GM12878 (cell line): ENCODE measurements around the gene ZMYND11. TPM values are rescaled to one million over a fixed set of nuclear protein-coding genes. Genes with fewer than 3 reads are reported as not detected.
A peak's percentile ranks its signal among the peaks of the same experiment; 100 is the strongest.
"Not testable (repeated sequence)": the region's sequence is repeated elsewhere in the genome, so short reads cannot be mapped to it uniquely, and the experiment has no call there.

Source experiments
- ATAC-seq: fragments of 200-7000 bp; cut with Tn5 transposase; 3 replicates; pipeline ENCODE4 v1.9.1; 2020; ENCODE audit warnings: mild to moderate bottlenecking, moderate library complexity
- BruUV-seq: library from RNA; stranded (reverse); fragments of 400-500 nt; replicated peaks from 2 replicates; lab custom pipeline; 2021; lab: Mats Ljungman, UMichigan
- CTCF ChIA-PET: fragments of 300-600 bp; sonication (Branson Sonifier 250); formaldehyde crosslinking; extraction: SDS; loops from one replicate; lab custom pipeline; 2021; ENCODE audit warnings: inconsistent platforms; lab: Yijun Ruan, JAX
- POLR2A ChIA-PET: fragments of 350-600 bp; formaldehyde crosslinking; extraction: SDS; loops from one replicate; lab custom pipeline; 2021; ENCODE audit warnings: inconsistent platforms; lab: Charles Lee
- RAD21 ChIA-PET: fragments of 300-600 bp; sonication (Branson Sonifier 250); formaldehyde crosslinking; loops from one replicate; lab custom pipeline; 2023; ENCODE audit warnings: antibody characterized with exemption; ENCODE audit not compliant: unreplicated experiment; lab: Charles Lee
- SMC1A ChIA-PET: fragments of 300-600 bp; sonication (Branson Sonifier 250); formaldehyde crosslinking; loops from one replicate; lab custom pipeline; 2023; ENCODE audit not compliant: unreplicated experiment, uncharacterized antibody; lab: Charles Lee
- DNase-seq: peaks from one replicate; pipeline ENCODE4 v3.0.0-alpha.2; 2011; ENCODE audit warnings: low read depth, low spot score
- FAIRE-seq: peaks from 3 replicates; lab custom pipeline; 2011; peaks lifted over from hg19 to GRCh38; lab: Jason Lieb, UNC
- H2AFZ ChIP-seq: 2 replicates; pipeline ENCODE4 v1.6.0; 2011; ENCODE audit warnings: low read depth, low read length, control low read depth; ENCODE audit not compliant: control insufficient read depth
- H3K27ac ChIP-seq: 2 replicates; pipeline ENCODE4 v1.5.1; 2011; ENCODE audit warnings: control low read depth; ENCODE audit not compliant: control insufficient read depth, insufficient read depth
- H3K27me3 ChIP-seq, 2 experiments: replicated peaks in 1 of 2; 2 replicates each; pipeline versions ENCODE4 v1.6.0 to v1.6.1; 2011; ENCODE audit warnings: low read length in 1 of 2; ENCODE audit not compliant: control insufficient read depth in 2 of 2, insufficient read depth in 2 of 2
- H3K36me3 ChIP-seq, 2 experiments: 2 replicates each; pipeline ENCODE4 v1.5.1; 2011; ENCODE audit warnings: low read length in 1 of 2; ENCODE audit not compliant: control insufficient read depth in 2 of 2, insufficient read depth in 2 of 2
- H3K4me1 ChIP-seq: 2 replicates; pipeline ENCODE4 v1.6.1; 2011; ENCODE audit warnings: mild to moderate bottlenecking, low read length, moderate library complexity, mixed read lengths; ENCODE audit not compliant: control insufficient read depth, insufficient read depth
- H3K4me2 ChIP-seq: 2 replicates; pipeline ENCODE4 v1.6.0; 2011; ENCODE audit warnings: control low read depth; ENCODE audit not compliant: control insufficient read depth, insufficient read depth
- H3K4me3 ChIP-seq: fragments of 200-600 bp; sonication (generic); 2 replicates; pipeline ENCODE4 v1.5.1; 2016
- H3K79me2 ChIP-seq: 2 replicates; pipeline ENCODE4 v1.6.0; 2011; ENCODE audit warnings: low read length; ENCODE audit not compliant: control insufficient read depth, insufficient read depth
- H3K9ac ChIP-seq: 2 replicates; pipeline ENCODE4 v1.8.0; 2011; ENCODE audit warnings: low read length, control low read depth, mixed read lengths; ENCODE audit not compliant: control insufficient read depth, insufficient read depth
- H3K9me3 ChIP-seq: replicated peaks from 3 replicates; pipeline ENCODE4 v1.5.1; 2011; ENCODE audit warnings: mild to moderate bottlenecking, low read length; ENCODE audit not compliant: control insufficient read depth, insufficient read depth
- H4K20me1 ChIP-seq: 2 replicates; pipeline ENCODE4 v1.6.0; 2011; ENCODE audit not compliant: control insufficient read depth, insufficient read depth
- CHD1 ChIP-seq: IDR thresholded peaks from 2 replicates; pipeline ENCODE4 v1.6.1; 2012; ENCODE audit warnings: low read depth, low read length, improper control_type of control experiment
- DPF2 ChIP-seq: fragments of 450-650 bp; IDR thresholded peaks from 2 replicates; pipeline ENCODE4 v1.6.1; 2017; ENCODE audit warnings: mild to moderate bottlenecking
- ETV6 ChIP-seq, 2 experiments: fragments of 450-650 bp in 1 of 2; IDR thresholded peaks in 1 of 2; conservative IDR thresholded peaks in 1 of 2; 2 replicates each; pipeline ENCODE4 v1.6.1; 2014; ENCODE audit warnings: antibody characterized with exemption in 1 of 2, borderline replicate concordance in 1 of 2, low read depth in 1 of 2, mild to moderate bottlenecking in 1 of 2, moderate library complexity in 1 of 2
- GATAD2B ChIP-seq: fragments of 450-650 bp; conservative IDR thresholded peaks from 2 replicates; pipeline ENCODE4 v1.6.1; 2017; ENCODE audit warnings: low read depth, mild to moderate bottlenecking, moderate library complexity
- JUNB ChIP-seq: IDR thresholded peaks from 2 replicates; pipeline ENCODE4 v1.6.1; 2016; ENCODE audit warnings: antibody characterized with exemption, mild to moderate bottlenecking
- NR2C1 ChIP-seq: fragments of 450-650 bp; IDR thresholded peaks from 2 replicates; pipeline ENCODE4 v1.6.1; 2017; ENCODE audit warnings: antibody characterized with exemption, mild to moderate bottlenecking, moderate library complexity
- PAX8 ChIP-seq: fragments of 450-650 bp; IDR thresholded peaks from 2 replicates; pipeline ENCODE4 v1.6.1; 2017; ENCODE audit warnings: mild to moderate bottlenecking, moderate library complexity
- RAD51 ChIP-seq: fragments of 450-650 bp; IDR thresholded peaks from 2 replicates; pipeline ENCODE4 v1.6.1; 2016; ENCODE audit warnings: moderate library complexity, mild to moderate bottlenecking, inconsistent platforms
- RCOR1 ChIP-seq: conservative IDR thresholded peaks from 2 replicates; pipeline ENCODE4 v1.6.1; 2012; ENCODE audit warnings: low read depth, low read length, improper control_type of control experiment
- SRF ChIP-seq, 2 experiments: IDR thresholded peaks; 2 replicates each; pipeline ENCODE4 v1.6.1; 2011; ENCODE audit warnings: low read depth in 2 of 2, low read length in 2 of 2, mild to moderate bottlenecking in 1 of 2, moderate library complexity in 1 of 2
- TCF3 ChIP-seq: IDR thresholded peaks from 2 replicates; pipeline ENCODE4 v1.6.1; 2012; ENCODE audit warnings: low read depth, mild to moderate bottlenecking, low read length, borderline replicate concordance; ENCODE audit not compliant: insufficient read depth
- ZNF207 ChIP-seq: fragments of 450-650 bp; IDR thresholded peaks from 2 replicates; pipeline ENCODE4 v1.6.1; 2014; ENCODE audit warnings: antibody characterized with exemption, mild to moderate bottlenecking, borderline replicate concordance
- WGBS: methylation state at CpG from one replicate; pipeline ENCODE4 v1.1.6; 2016; ENCODE audit warnings: low lambda C conversion rate; ENCODE audit not compliant: insufficient replicate concordance, insufficient coverage; ENCODE audit errors: missing lambda C conversion rate; 5-methylcytosine and 5-hydroxymethylcytosine counted together
- in situ Hi-C: fragments of 300-500 bp; cut with MboI; formaldehyde crosslinking; loops from 9 replicates; pipeline ENCODE4 v1.14.3; 2018; ENCODE audit warnings: mixed read lengths
- intact Hi-C: fragments of 100-400 bp; cut with micrococcal nuclease; formaldehyde crosslinking; loops from one replicate; pipeline ENCODE4 v1.14.2; 2022; ENCODE audit not compliant: unreplicated experiment
- polyA plus RNA-seq, 11 experiments: library from polyadenylated mRNA; depleted of rRNA in 4 of 11; unstranded in 6 of 11; stranded (reverse) in 5 of 11; fragments of >200 nt; fragmentation: Nextera tagmentation in 4 of 11; fragmentation: Illumina TruSeq in 1 of 11; extraction: Ambion mirVana in 4 of 11; extraction: Trizol in 1 of 11; gene quantifications; 1 replicate in 1 of 11; 2 replicates in 10 of 11; pipeline versions ENCODE4 v1.2.1 to v1.2.3, GENCODE V29; 2011 to 2016; ENCODE audit warnings: inconsistent platforms in 2 of 11, missing spikeins in 2 of 11, low read depth in 1 of 11
- total RNA-seq, 4 experiments: library from RNA; depleted of rRNA in 3 of 4; stranded (reverse); fragments of >200 nt in 3 of 4; fragmentation: Illumina TruSeq in 1 of 4; extraction: Trizol in 1 of 4; gene quantifications; 2 replicates each; pipeline versions ENCODE4 v1.2.1 to v1.2.3, GENCODE V29; 2013 to 2021
- TF ChIP-seq, protein P1 (sequence below): fragments of 450-650 bp; IDR thresholded peaks from 2 replicates; pipeline ENCODE4 v1.6.1; 2017; ENCODE audit warnings: antibody characterized with exemption, mild to moderate bottlenecking, moderate library complexity

The ZMYND11 gene
- total and polyA plus RNA-seq, 10 of the 15 experiments (the other 5 are each of a cell fraction or from before 2014, with no cell fraction given): 3.3 to 24.4 (median 13.1) TPM

DNA sequence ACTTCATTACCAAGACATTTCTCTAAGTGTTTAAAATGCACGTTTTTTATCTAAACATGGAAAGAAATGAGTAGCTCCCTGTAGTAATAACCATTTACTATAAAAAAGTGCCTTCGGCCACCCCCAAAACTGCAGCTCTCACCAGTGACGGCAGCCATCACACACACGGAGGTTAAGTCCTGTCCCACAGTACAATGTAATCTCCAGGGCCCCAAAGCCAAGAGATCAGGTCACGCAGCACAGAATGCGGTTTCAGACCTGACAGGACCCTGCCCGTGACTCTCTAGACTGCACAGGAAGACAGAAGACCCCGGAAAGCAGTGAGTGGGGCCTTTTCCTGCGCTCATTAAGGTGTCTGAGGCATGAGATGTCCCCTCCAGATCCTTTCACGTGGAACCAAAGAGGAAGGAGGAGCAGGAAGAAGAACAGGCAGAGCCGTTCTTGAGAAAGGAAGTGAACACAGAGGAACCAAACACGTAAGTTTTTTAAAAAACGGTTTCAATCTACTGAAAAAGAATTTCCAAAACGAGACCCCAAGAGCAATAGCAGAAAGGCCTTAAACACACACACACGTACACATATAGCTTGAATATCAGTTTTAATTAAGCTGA lies 125.7 kb downstream of the ZMYND11 start:
- peak overlapping the region; percentile 75 for H2AFZ ChIP-seq
- H3K9me3 ChIP-seq: no peaks in the 10 kb centered on the region; the same call in 2 of the 3 replicates
- H4K20me1 ChIP-seq: no peaks in the 10 kb centered on the region
- intact Hi-C loops: no loop called here
- ChIA-PET RAD21 (no interaction called here), CTCF (no interaction called here), SMC1A (no interaction called here), POLR2A (no interaction called here)
- no peak overlapping the region for H3K27ac ChIP-seq
- DNase-seq (no peak), FAIRE-seq (no peak), ATAC-seq (no peak)
- no peaks in the 10 kb centered on the region for H3K79me2 ChIP-seq
- H3K4me1 ChIP-seq: peaks cover 3% of the 10 kb centered on the region; the same call in 1 of the 2 replicates
- BruUV-seq: no TSS peak
- no peak overlapping the region for H3K9ac ChIP-seq
- 26% methylated on average over 15 of the region's 15 CpGs for WGBS
- TF ChIP-seq SRF (IDR thresholded peaks at IDR 0.05; ENCODE audit: low read depth in 2 of 2, low read length in 2 of 2) (no peak), RCOR1 (no peak), NR2C1 (no peak), TCF3 (no peak), RAD51 (no peak), ZNF207 (no peak), CHD1 (no peak), JUNB (no peak), DPF2 (no peak), GATAD2B (no peak), PAX8 (no peak), ETV6 (conservative IDR thresholded peaks at IDR 0.05 in 1 of 2, IDR thresholded peaks at IDR 0.05 in 1 of 2; ENCODE audit: borderline replicate concordance in 1 of 2, low read depth in 1 of 2) (no peak)
- TF ChIP-seq, protein P1, sequence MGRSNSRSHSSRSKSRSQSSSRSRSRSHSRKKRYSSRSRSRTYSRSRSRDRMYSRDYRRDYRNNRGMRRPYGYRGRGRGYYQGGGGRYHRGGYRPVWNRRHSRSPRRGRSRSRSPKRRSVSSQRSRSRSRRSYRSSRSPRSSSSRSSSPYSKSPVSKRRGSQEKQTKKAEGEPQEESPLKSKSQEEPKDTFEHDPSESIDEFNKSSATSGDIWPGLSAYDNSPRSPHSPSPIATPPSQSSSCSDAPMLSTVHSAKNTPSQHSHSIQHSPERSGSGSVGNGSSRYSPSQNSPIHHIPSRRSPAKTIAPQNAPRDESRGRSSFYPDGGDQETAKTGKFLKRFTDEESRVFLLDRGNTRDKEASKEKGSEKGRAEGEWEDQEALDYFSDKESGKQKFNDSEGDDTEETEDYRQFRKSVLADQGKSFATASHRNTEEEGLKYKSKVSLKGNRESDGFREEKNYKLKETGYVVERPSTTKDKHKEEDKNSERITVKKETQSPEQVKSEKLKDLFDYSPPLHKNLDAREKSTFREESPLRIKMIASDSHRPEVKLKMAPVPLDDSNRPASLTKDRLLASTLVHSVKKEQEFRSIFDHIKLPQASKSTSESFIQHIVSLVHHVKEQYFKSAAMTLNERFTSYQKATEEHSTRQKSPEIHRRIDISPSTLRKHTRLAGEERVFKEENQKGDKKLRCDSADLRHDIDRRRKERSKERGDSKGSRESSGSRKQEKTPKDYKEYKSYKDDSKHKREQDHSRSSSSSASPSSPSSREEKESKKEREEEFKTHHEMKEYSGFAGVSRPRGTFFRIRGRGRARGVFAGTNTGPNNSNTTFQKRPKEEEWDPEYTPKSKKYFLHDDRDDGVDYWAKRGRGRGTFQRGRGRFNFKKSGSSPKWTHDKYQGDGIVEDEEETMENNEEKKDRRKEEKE: no peak
- in situ Hi-C loops: no loop called here
- no peak overlapping the region for H3K4me3 ChIP-seq
- peak overlapping the region; percentile 45 for H3K4me2 ChIP-seq
- no peaks in the 10 kb centered on the region; a peak in 1 of 4 replicates for H3K36me3 ChIP-seq
- H3K27me3 ChIP-seq: no peaks in the 10 kb centered on the region

DNA sequence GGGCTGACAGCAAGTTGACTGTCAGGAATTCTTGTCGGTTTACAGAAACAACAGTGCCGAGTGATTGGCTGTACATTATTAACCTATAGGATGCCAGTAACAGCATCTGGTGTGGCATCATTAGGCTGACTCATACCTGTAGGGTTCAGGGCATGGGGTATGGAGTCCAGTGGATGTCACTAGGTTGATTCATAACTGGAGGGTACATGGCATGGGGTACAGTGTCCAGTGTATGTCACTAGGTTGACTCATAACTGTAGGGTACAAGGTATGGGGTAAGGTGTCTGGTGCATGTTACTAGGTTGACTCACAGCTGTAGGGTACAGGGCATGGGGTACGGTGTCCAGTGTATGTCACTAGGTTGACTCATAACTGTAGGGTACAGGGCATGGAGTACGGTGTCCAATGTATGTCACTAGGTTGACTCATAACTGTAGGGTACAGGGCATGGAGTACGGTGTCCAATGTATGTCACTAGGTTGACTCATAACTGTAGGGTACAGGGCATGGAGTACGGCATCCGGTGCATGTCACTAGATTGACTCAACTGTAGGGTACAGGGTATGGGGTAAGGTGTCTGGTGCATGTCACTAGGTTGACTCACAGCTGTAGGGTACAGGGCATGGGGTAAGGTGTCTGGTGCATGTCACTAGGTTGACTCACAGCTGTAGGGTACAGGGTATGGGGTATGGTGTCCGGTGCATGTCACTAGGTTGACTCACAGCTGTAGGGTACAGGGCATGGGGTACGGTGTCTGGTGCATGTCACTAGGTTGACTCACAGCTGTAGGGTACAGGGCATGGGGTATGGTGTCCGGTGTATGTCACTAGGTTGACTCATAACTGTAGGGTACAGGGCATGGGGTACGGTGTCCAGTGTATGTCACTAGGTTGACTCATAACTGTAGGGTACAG lies 129.2 kb downstream of the ZMYND11 start:
- in situ Hi-C loops, H3K79me2 ChIP-seq, H3K9ac ChIP-seq, H4K20me1 ChIP-seq, H2AFZ ChIP-seq, FAIRE-seq, H3K27me3 ChIP-seq, RAD21 ChIA-PET, ATAC-seq, SMC1A ChIA-PET, H3K27ac ChIP-seq, H3K4me2 ChIP-seq, DNase-seq, H3K9me3 ChIP-seq, POLR2A ChIA-PET, CTCF ChIA-PET, H3K4me1 ChIP-seq, intact Hi-C loops, H3K4me3 ChIP-seq, H3K36me3 ChIP-seq, BruUV-seq: not testable (repeated sequence)
- 18% methylated on average over 9 of the region's 11 CpGs for WGBS
